ENCODE results near the gene PGLYRP1.
A peak's percentile ranks its signal among the peaks of the same experiment; 100 is the strongest.

PGLYRP1 gene

DNA sequence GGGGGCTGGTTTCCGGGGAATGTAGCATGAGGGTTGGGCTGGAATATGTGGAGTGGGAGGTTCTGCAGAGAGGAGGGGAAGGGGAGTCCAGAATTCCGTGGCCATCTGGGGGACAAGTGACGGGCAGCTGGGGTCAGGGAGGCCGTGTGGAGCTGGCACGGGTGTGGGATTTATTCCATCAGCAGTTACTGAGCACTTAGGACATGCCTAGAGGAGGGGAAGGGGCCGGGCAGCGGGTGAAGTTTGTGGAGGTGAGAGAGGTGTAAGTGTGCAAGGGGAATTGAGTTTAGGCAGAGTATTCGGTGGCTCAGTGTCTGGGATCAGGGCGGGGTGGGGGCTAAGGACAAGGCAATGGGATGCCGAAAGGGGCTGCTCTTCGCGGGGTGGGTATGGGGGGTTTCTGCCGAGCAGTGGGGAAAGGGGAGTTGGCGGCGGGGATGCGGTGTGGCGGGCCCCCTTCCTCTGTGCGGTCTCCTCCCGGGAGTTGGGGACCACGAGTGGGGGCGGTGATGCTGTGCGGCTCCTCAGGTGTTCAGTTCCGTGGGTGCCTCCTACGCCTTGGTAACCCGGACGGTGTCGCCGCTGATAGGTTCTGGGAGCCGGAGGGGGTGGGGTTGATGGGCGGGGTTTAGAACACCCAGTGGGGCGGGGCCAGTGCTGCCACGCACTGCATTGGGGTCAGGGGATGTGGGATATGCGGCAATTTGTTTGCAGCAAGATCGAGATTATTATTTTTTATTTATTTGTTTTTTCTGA lies 22.2 kb downstream of the PGLYRP1 start:
- DNase-seq = peak; percentile 73

- no peak for DNase-seq
Measured at GRCh38 chr19:45999653-46000121, 23.2 kb downstream of the PGLYRP1 start.

GRCh38 chr19:45998834-45999233 lies 24.0 kb downstream of the PGLYRP1 start:
- no peak for DNase-seq

- DNase-seq = no peak
Measured at GRCh38 chr19:45996933-45997332, 25.9 kb downstream of the PGLYRP1 start.

DNA sequence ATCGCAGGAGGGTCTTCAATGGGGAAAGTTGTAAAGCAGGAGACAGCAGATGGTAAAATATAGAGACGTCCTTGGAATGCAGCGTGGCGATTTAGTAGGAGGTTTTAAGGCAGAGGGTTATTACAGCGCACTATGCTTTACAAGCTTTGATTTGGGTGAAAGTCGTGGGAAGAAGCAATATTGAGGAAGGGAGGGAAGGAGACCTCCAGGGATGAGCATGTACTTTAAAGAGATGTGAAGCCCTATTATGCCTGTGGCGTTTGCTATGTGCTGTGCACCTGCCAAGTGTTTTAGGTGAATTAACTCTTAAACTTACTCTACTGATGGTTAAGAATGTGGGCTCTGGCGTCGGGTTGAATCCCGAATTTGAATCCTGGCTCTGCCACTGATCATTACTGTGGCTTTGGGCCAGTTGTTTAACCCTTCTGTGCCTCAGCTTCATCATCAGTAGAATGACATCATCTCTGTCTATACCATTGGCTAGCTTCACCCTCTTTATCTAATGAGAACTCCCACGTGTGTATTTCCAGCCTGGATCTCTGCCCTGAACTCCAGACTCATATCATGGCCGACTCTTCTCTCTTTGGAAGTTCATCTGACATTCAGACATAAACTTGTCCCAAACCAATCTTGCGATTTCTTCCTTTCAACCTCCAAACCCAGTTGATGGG lies 27.0 kb downstream of the PGLYRP1 start:
- DNase-seq = no peak

DNA sequence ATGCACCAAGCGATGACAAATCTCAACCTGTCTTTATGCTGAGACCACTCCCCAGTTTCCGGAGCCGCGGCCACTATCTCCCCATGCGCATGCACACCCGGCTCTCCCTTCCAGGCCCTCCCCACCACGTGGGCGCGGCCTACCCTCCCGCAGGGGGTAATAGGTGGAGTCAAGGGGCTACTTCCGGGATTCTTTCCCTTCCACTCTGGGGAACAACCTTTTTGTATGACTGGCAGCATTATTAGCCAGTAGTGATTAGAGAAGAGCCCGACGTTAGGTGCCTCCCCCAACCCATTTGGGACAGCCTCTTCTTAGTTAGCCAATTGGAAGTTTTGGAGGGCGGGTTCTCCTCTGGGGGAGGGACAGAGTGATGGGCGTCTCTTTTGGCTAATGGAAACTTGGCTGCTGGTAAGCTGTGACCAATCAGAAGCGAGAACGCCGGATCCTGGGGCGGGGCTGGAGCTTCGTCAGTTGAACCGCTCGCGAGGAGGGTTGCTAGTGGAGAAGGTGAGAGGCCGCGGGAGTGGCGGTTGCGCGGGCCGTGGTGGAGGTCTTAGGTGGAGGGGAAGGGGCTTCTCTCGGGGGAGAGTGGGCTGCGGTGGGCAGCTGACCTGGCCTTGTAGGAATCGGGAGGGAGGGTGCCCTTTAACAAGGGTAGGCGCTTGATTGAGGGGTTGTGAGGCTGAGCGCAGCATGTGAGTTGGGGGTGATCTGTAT lies 27.7 kb downstream of the PGLYRP1 start, which contains the start of gene CCDC61:
CCDC61 (plus strand) TSS at position 470 of the 717 bp plus-strand sequence. CDS start 7,552 bp downstream, outside the sequence.
- DNase-seq = peak; percentile 91

DNA sequence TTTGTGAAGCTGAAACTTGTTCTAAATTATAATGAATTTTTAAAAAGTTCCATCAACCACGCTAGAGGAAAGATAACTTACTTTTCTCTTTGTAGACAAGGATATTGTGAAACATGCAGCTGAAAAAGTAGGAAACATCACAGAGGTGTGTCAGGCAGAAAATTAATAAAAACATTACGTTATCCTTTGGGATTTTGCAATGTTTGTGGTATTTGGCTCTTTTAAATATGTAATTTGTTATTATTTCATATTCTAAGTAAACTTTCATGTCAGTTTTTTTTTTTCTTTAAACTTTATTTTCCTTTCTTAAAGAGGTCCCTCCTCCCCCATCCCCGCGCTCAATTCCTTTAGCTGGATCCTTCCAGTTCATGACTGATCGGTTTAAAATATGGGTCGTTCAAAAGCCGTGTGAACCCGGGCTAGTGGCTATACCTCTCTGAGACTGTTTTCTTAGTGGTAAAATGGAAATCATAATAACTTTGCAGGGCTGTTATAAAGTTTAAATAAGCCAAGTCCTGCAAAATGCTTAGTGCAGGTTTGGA lies 28.3 kb downstream of the PGLYRP1 start:
- no peak for DNase-seq

DNA sequence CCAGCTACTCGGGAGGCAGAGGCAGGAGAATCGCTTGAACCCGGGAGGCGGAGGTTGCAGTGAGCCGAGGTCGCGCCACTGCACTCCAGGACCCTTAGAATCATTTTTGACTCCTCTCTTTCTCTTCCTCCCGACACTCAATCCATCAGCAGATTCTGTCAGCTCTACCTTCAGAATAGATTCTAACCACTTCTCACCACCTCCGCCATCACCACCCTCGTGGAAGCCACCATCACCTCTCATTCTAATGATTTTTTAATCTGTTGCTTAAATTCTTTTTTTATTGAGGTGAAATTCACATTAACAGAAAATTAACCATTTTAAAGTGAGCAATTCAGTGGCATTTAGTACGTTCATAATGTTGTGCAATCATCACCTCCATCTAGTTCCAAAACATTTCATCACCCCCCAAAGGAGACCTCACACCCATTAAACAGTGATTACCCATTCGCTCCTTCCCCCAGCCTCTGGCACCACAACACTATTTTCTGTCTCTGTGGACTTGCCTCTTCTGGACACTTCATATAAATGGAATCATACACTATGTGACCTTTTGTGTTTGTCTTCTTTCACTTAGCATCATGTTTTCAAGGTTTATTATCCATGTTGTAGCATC lies 32.6 kb downstream of the PGLYRP1 start:
- DNase-seq = no peak

DNA sequence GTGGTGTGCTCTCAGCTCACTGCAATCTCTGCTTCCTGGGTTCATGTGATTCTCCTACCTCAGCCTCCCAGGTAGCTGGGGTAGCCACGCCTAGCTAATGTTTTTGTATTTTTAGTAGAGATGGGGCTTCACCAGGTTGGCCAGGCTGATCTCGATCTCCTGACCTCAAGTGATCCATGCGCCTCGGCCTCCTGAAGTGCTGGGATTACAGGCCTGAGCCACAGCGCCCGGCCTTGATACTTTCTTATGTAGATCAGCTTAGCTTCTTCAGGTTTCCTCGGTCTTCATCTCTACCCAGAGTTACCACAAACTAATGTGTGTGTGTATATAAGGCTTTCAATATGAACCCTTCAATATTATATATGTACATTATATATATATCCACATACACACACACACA lies 37.5 kb downstream of the PGLYRP1 start:
- no peak for DNase-seq

GRCh38 chr19:45981350-45981749 lies 41.5 kb downstream of the PGLYRP1 start:
- no peak for DNase-seq

DNA sequence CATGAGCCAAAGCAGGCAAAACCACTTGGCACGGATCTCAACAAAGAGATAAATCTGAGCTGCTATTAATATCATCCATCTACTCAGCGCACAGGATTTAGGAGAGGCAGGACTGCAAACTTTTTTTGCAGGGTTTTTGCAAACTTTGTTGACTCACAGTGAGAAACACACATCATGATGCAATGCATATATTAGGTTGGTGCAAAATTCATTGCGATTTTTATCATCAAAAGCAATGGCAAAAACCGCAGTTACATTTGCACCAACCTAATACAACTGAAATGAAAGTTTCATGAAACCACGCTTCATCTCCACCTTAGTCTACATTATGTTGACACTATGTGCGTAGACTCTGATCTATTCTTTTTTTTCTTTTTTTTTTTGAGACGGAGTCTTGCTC lies 44.7 kb downstream of the PGLYRP1 start:
- DNase-seq = no peak

DNA sequence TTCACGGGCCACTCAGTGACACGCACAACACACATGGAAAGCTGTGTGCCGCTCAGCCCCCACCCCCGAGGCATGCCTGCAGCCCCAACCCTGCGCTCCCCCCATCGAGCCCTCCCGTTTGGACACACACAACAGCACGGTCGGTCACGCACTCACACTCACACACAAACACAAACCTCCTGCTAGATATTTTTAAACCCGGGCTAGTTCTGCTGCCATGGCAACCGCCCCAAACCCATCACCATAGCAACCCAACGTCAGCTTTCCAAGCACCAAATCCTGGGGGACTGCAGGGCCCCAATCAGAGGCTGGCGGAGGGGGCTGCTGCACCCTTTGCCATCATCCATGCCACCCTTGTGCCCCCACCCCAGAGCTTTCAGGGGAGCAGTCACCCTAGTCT lies 46.7 kb downstream of the PGLYRP1 start:
- DNase-seq = no peak

- DNase-seq = no peak
Measured at GRCh38 chr19:45975306-45976070, 47.4 kb downstream of the PGLYRP1 start.

DNA sequence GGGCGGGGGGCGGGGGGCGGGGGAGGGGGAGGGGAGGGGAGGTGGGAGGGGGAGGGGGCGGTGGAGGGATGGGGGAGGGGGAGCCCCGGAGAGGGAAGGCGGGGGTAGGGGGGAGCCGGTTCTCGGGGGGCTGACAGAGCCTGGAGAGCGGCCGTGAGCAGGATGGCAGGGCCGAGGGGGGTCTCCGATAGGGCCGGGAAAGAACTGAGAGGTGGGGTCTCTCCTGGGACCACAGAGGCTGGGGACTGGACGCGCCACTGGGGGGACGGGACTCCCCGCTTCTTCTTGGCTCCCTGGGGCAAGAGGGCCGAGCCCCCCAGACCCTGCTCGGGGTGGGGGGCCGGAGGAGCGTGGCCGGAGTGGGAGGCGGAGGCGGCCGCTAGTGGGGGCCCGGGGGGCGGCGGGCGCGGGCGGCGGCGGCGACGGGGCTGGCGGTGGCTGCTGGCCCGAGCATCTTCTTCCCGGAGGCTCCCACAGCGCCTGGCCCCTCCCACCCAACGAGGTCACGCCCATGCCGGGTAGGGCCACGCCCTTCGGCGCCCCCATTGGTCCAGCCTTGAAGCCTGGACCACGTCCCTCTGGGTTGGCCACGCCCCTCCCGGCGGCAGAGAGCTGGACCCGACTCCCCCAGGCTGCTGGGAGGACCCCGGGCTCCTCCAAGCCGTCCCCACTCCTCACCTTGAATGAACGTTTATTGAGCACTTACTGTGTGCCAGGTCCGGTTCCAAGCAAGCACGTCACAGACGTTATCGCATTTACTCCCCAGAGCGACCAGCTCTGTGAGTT lies 49.1 kb downstream of the PGLYRP1 start, which contains the start of gene NOVA2:
NOVA2 (minus strand) TSS at position 313 of the 786 bp plus-strand sequence. CDS start 514 bp downstream, outside the sequence.
- DNase-seq = no peak

DNA sequence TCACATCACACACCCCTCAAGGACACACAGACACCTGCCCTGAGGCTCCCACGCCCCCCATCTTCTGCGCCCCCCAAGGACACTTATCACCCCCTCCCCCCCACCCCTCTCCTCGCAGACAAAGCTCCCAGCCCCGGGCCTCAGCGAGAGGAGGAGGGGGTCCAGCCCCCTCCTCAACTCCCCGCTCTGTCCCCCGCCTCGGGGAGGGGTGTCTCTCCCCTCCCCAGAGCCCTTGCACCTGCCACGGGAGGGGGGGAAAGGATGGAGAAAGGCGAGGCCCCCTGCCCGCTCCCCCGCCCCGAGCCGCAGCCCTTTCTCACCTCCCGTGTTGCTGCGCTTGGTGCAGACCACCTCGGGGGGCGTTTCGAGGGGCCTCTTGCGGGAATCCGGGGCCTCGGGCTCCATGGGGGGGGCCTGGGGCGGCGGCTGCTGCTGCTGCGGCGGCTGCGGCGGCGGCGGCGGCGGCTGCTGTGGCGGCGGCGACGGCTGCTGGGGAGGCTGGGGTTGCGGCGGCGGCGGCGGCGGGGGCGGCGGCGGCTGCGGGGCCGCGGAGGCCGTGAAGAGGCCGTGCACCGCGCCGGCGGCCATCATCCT lies 49.8 kb downstream of the PGLYRP1 start:
- DNase-seq = no peak

GRCh38 chr19:45972081-45972946 lies 50.5 kb downstream of the PGLYRP1 start:
- no peak for DNase-seq

- DNase-seq = no peak
Measured at GRCh38 chr19:45971260-45971902, 51.5 kb downstream of the PGLYRP1 start.

DNA sequence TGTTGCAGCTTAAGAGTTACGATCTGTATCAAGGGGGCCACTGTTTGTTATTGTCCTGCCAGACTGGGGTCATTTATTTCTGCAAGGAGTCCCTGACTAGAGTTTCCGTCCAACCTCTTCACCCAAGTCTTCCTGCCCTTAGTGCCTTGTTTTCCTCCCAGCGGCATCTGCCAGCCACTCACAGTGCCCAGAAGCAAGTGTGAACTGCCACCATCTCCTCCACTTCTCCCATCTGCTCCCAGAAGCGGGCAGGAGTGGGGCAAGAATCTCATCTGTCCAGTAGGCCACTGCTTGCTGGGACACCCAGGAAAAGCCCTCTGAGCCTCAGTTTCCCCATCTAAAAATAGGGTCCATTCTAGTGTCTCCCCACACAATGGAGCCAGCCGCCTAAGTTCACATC lies 53.2 kb downstream of the PGLYRP1 start:
- DNase-seq = no peak
